ENCODE results near the gene SLC26A11.
"Not testable (repeated sequence)": the region's sequence is repeated elsewhere in the genome, so short reads cannot be mapped to it uniquely, and the experiment has no call there.

SLC26A11 gene

GRCh38 chr17:80263253-80264204 is 43.3 kb downstream of the SLC26A11 start:
- peak; percentile 77 for DNase-seq

GRCh38 chr17:80264205-80265075 is 44.2 kb downstream of the SLC26A11 start:
- peak; percentile 52 for DNase-seq

- DNase-seq: peak; percentile 52
Measured at GRCh38 chr17:80265205-80266068, 45.2 kb downstream of the SLC26A11 start.

- DNase-seq: no peak
Measured at GRCh38 chr17:80267391-80267790, 47.2 kb downstream of the SLC26A11 start.

GRCh38 chr17:80268427-80268826 is 48.2 kb downstream of the SLC26A11 start:
- DNase-seq: no peak

- no peak for DNase-seq
Measured at GRCh38 chr17:80269405-80269807, 49.2 kb downstream of the SLC26A11 start.

GRCh38 chr17:80270104-80270503 is 49.9 kb downstream of the SLC26A11 start:
- DNase-seq: no peak

- DNase-seq: peak; percentile 50
Measured at GRCh38 chr17:80270836-80271235, 50.6 kb downstream of the SLC26A11 start.

- no peak for DNase-seq
Measured at GRCh38 chr17:80272366-80272765, 52.1 kb downstream of the SLC26A11 start.

- no peak for DNase-seq
Measured at GRCh38 chr17:80274331-80274730, 54.1 kb downstream of the SLC26A11 start.

GRCh38 chr17:80274871-80275449 is 54.7 kb downstream of the SLC26A11 start:
- no peak for DNase-seq

- DNase-seq: not testable (repeated sequence)
Measured at GRCh38 chr17:80275857-80276256, 55.6 kb downstream of the SLC26A11 start.

GRCh38 chr17:80277751-80278671 is 57.8 kb downstream of the SLC26A11 start:
- DNase-seq: no peak

- DNase-seq: no peak
Measured at GRCh38 chr17:80279895-80280294, 59.7 kb downstream of the SLC26A11 start.

- no peak for DNase-seq
Measured at GRCh38 chr17:80281516-80281915, 61.3 kb downstream of the SLC26A11 start.

- no peak for DNase-seq
Measured at GRCh38 chr17:80283116-80283852, 63.1 kb downstream of the SLC26A11 start.

GRCh38 chr17:80284631-80285030 is 64.4 kb downstream of the SLC26A11 start:
- no peak for DNase-seq

- DNase-seq: no peak
Measured at GRCh38 chr17:80285237-80285920, 65.2 kb downstream of the SLC26A11 start.

GRCh38 chr17:80286638-80286960 is 66.4 kb downstream of the SLC26A11 start:
- DNase-seq: no peak

GRCh38 chr17:80287038-80287437 is 66.8 kb downstream of the SLC26A11 start:
- no peak for DNase-seq
